K562 (cell line): ENCODE measurements around the gene SDC1. TPM values are rescaled to one million over a fixed set of nuclear protein-coding genes. Genes with fewer than 3 reads are reported as not detected.
A peak's percentile ranks its signal among the peaks of the same experiment; 100 is the strongest.

Experiments used
- BDP1 ChIP-seq: IDR thresholded peaks from 3 replicates; pipeline ENCODE4 v1.6.1; 2011; ENCODE audit not compliant: insufficient read length, insufficient read depth
- BRD4 ChIP-seq: fragments of 200-600 bp; sonication (generic); IDR thresholded peaks from 2 replicates; pipeline ENCODE4 v1.6.1; 2017; ENCODE audit warnings: inconsistent platforms
- CEBPG ChIP-seq, 3 experiments: fragments of 200-800 bp in 1 of 3; sonication (Bioruptor generic) in 1 of 3; sonication (generic) in 1 of 3; formaldehyde crosslinking in 1 of 3; IDR thresholded peaks in 2 of 3; conservative IDR thresholded peaks in 1 of 3; 2 replicates each; pipeline versions ENCODE4 v1.6.1 to v1.8.0; 2016 to 2022; ENCODE audit warnings: missing compliant biosample characterization in 2 of 3, missing genetic modification characterization in 2 of 3, mild to moderate bottlenecking in 1 of 3, missing genetic modification reagents in 1 of 3
- CGGBP1 ChIP-seq: fragments of 250-450 bp; sonication (Bioruptor Pico); IDR thresholded peaks from 2 replicates; pipeline ENCODE4 v1.9.0; 2021; ENCODE audit warnings: mild to moderate bottlenecking
- CREBBP ChIP-seq: IDR thresholded peaks from one replicate; pipeline ENCODE4 v1.6.1; 2012; ENCODE audit warnings: low read depth, mild to moderate bottlenecking, control low read depth, inconsistent platforms, low read length
- FOXJ3 ChIP-seq: sonication (generic); formaldehyde crosslinking; IDR thresholded peaks from 2 replicates; pipeline ENCODE4 v1.4.0; 2020; ENCODE audit warnings: mild to moderate bottlenecking, missing genetic modification reagents
- MAX ChIP-seq: sonication (generic); formaldehyde crosslinking; IDR thresholded peaks from 2 replicates; pipeline ENCODE4 v1.9.0; 2022; ENCODE audit warnings: mild to moderate bottlenecking, missing genetic modification reagents
- MTA2 ChIP-seq: fragments of 450-650 bp; IDR thresholded peaks from 2 replicates; pipeline ENCODE4 v1.6.1; 2016; ENCODE audit warnings: low read depth
- MYC ChIP-seq, 2 experiments: fragments of 250-450 bp in 1 of 2; sonication (Bioruptor Pico) in 1 of 2; IDR thresholded peaks; 2 replicates each; pipeline versions ENCODE4 v1.5.1 to v1.6.1; 2012 to 2021; ENCODE audit warnings: low read depth in 2 of 2, borderline replicate concordance in 1 of 2, improper control_type of control experiment in 1 of 2, low read length in 1 of 2, mild to moderate bottlenecking in 1 of 2, moderate library complexity in 1 of 2
- NONO ChIP-seq, 2 experiments: fragments of 200-400 bp in 1 of 2; fragments of 450-650 bp in 1 of 2; formaldehyde crosslinking in 1 of 2; IDR thresholded peaks; 2 replicates each; pipeline ENCODE4 v1.6.1; 2017; ENCODE audit warnings: low read depth in 2 of 2, mild to moderate bottlenecking in 2 of 2, moderate library complexity in 2 of 2, low read length in 1 of 2
- NRF1 ChIP-seq, 2 experiments: fragments of 450-650 bp; IDR thresholded peaks in 1 of 2; conservative IDR thresholded peaks in 1 of 2; 2 replicates each; pipeline ENCODE4 v1.6.1; 2014; ENCODE audit warnings: mild to moderate bottlenecking in 2 of 2
- RBBP5 ChIP-seq: fragments of 200-600 bp; sonication (generic); IDR thresholded peaks from 2 replicates; pipeline ENCODE4 v1.6.1; 2012; ENCODE audit warnings: borderline replicate concordance, mild to moderate bottlenecking, low read length, control low read depth, inconsistent platforms; ENCODE audit not compliant: insufficient read depth, poor library complexity, severe bottlenecking
- SLC30A9 ChIP-seq: fragments of 250-450 bp; sonication (Bioruptor Pico); IDR thresholded peaks from 2 replicates; pipeline ENCODE4 v1.8.0; 2022; ENCODE audit warnings: mild to moderate bottlenecking, moderate library complexity
- TBP ChIP-seq: optimal IDR thresholded peaks from 2 replicates; pipeline ENCODE3; 2011; ENCODE audit warnings: low read depth, low read length, improper control_type of control experiment
- ZNF140 ChIP-seq: fragments of 250-450 bp; sonication (Bioruptor Pico); IDR thresholded peaks from 2 replicates; pipeline ENCODE4 v1.8.0; 2021; ENCODE audit warnings: moderate library complexity, mild to moderate bottlenecking, inconsistent platforms
- ZNF143 ChIP-seq: sonication (generic); formaldehyde crosslinking; IDR thresholded peaks from 2 replicates; pipeline ENCODE4 v1.9.0; 2022; ENCODE audit warnings: mild to moderate bottlenecking, missing genetic modification reagents
- ZNF253 ChIP-seq: fragments of 250-450 bp; sonication (Bioruptor Pico); conservative IDR thresholded peaks from 2 replicates; pipeline ENCODE4 v1.6.1; 2021; ENCODE audit warnings: mild to moderate bottlenecking
- ZNF589 ChIP-seq: fragments of 200-800 bp; sonication (Bioruptor generic); IDR thresholded peaks from 2 replicates; pipeline ENCODE4 v1.6.1; 2016; ENCODE audit warnings: low read depth, missing genetic modification characterization, missing compliant biosample characterization
- ZNF644 ChIP-seq: fragments of 200-800 bp; sonication (Bioruptor generic); IDR thresholded peaks from 2 replicates; pipeline ENCODE4 v1.6.1; 2016; ENCODE audit warnings: low read depth, missing genetic modification characterization, missing compliant biosample characterization
- polyA plus RNA-seq, 8 experiments: library from polyadenylated mRNA; depleted of rRNA in 4 of 8; stranded (reverse) in 5 of 8; unstranded in 3 of 8; fragments of >200 nt; fragmentation: Nextera tagmentation in 2 of 8; fragmentation: Illumina TruSeq in 1 of 8; extraction: Ambion mirVana in 2 of 8; extraction: Trizol in 1 of 8; gene quantifications; 2 replicates each; pipeline versions ENCODE4 v1.2.1 to v1.2.3, GENCODE V29; 2011 to 2014; ENCODE audit warnings: inconsistent platforms in 1 of 8, missing spikeins in 1 of 8
- total RNA-seq, 7 experiments: library from RNA; depleted of rRNA in 6 of 7; stranded (reverse); fragments of >200 nt in 6 of 7; fragmentation: Illumina TruSeq in 2 of 7; extraction: Trizol in 2 of 7; gene quantifications; 2 replicates each; pipeline versions ENCODE4 v1.2.1 to v1.2.3, GENCODE V29; 2011 to 2021; ENCODE audit warnings: low replicate concordance in 1 of 7
- TF ChIP-seq, protein P1 (sequence below): sonication (generic); formaldehyde crosslinking; IDR thresholded peaks from 2 replicates; pipeline ENCODE4 v1.8.0; 2022; ENCODE audit warnings: mild to moderate bottlenecking, missing genetic modification reagents

The SDC1 gene
- total and polyA plus RNA-seq, 9 of the 15 experiments (the other 6 are each of a cell fraction or from before 2014, with no cell fraction given) = 0.06 to 2.7 (median 0.49) TPM

DNA sequence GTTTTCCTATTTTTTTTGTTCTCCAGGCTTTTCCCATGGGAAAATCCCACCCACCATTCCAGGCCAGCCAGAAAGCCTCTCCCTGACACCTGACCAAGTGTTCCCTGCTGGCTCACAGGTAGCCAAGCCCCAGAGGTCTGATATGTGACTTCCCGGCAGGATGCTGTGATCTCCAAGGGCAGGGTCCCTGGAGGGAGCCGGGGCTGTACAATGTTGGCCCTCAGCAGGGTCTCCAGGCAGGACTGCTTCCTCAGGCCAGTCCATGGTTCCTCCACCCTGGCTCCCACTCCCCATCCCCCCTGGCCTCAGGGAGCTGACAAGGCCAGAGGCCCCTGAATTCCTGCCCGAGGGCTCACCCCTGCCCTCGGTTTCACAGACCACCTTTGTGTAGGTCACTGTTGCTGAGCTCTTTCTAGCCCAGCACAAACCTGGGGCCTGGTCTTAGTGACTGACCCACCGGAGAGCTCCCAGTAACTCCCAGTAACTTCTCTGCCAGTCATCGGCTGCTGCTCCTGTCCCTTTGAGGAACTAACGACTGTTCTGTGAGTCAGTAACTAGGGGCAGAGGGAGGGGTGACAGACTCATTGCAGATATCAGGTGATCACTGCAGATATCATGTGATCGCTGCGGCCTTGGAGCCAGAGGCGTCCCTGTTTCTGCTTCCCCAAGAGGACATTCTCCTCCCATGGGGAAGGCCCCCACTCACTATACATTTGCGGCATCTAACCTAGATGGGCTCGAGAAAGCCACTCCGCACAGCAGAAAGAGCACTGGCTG, 38.7 kb downstream of the SDC1 start (continued):
- no peak for TF ChIP-seq ZNF143 (CRISPR knock-in tag)
- no peak for TF ChIP-seq MTA2
- TF ChIP-seq, protein P1, sequence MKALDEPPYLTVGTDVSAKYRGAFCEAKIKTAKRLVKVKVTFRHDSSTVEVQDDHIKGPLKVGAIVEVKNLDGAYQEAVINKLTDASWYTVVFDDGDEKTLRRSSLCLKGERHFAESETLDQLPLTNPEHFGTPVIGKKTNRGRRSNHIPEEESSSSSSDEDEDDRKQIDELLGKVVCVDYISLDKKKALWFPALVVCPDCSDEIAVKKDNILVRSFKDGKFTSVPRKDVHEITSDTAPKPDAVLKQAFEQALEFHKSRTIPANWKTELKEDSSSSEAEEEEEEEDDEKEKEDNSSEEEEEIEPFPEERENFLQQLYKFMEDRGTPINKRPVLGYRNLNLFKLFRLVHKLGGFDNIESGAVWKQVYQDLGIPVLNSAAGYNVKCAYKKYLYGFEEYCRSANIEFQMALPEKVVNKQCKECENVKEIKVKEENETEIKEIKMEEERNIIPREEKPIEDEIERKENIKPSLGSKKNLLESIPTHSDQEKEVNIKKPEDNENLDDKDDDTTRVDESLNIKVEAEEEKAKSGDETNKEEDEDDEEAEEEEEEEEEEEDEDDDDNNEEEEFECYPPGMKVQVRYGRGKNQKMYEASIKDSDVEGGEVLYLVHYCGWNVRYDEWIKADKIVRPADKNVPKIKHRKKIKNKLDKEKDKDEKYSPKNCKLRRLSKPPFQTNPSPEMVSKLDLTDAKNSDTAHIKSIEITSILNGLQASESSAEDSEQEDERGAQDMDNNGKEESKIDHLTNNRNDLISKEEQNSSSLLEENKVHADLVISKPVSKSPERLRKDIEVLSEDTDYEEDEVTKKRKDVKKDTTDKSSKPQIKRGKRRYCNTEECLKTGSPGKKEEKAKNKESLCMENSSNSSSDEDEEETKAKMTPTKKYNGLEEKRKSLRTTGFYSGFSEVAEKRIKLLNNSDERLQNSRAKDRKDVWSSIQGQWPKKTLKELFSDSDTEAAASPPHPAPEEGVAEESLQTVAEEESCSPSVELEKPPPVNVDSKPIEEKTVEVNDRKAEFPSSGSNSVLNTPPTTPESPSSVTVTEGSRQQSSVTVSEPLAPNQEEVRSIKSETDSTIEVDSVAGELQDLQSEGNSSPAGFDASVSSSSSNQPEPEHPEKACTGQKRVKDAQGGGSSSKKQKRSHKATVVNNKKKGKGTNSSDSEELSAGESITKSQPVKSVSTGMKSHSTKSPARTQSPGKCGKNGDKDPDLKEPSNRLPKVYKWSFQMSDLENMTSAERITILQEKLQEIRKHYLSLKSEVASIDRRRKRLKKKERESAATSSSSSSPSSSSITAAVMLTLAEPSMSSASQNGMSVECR (CRISPR knock-in tag) = no peak
- TF ChIP-seq NONO (IDR thresholded peaks at IDR 0.05; ENCODE audit: low read depth in 2 of 2, low read length in 1 of 2) = no peak
- TF ChIP-seq FOXJ3 = no peak
- no peak for TF ChIP-seq CGGBP1 (CRISPR knock-in tag)
- TF ChIP-seq SLC30A9 (CRISPR knock-in tag) = no peak
- TF ChIP-seq ZNF253 (CRISPR knock-in tag) = no peak
- no peak for TF ChIP-seq MYC (IDR thresholded peaks at IDR 0.05; ENCODE audit: low read depth, low read length)
- no peak for TF ChIP-seq MYC (CRISPR knock-in tag; IDR thresholded peaks at IDR 0.05; ENCODE audit: borderline replicate concordance, low read depth)
- TF ChIP-seq NRF1 (conservative IDR thresholded peaks at IDR 0.05 in 1 of 2, IDR thresholded peaks at IDR 0.05 in 1 of 2) = no peak; a peak in 1 of 4 replicates
- TF ChIP-seq ZNF589 (CRISPR knock-in tag) = peak; percentile 70
- no peak for TF ChIP-seq BDP1
- no peak for TF ChIP-seq RBBP5
- TF ChIP-seq ZNF140 (CRISPR knock-in tag) = no peak
- no peak for TF ChIP-seq CEBPG (CRISPR knock-in tag; IDR thresholded peaks at IDR 0.05)
- TF ChIP-seq CEBPG (tag; conservative IDR thresholded peaks at IDR 0.05 in 1 of 2, IDR thresholded peaks at IDR 0.05 in 1 of 2) = no peak
- TF ChIP-seq ZNF644 = no peak; the same call in 1 of the 2 replicates
- TF ChIP-seq BRD4 = no peak
- no peak for TF ChIP-seq CREBBP
- TF ChIP-seq TBP = peak; percentile 36
- no peak for TF ChIP-seq MAX (CRISPR knock-in tag)
